Aorta (tissue), 5 donors: ENCODE measurements around the gene RILPL2. TPM values are rescaled to one million over a fixed set of nuclear protein-coding genes. Genes with fewer than 3 reads are reported as not detected.

Source experiments
- ATAC-seq: fragments of 200-7000 bp; cut with Tn5 transposase; one replicate; pipeline ENCODE4 v1.9.1; 2022; ENCODE audit warnings: moderate library complexity; ENCODE audit not compliant: low FRiP score
- DNase-seq, 2 donors: peaks; one replicate each; pipeline ENCODE4 v3.0.0-alpha.2; 2020
- H3K27ac ChIP-seq, 2 donors: one replicate each; pipeline ENCODE4 v1.5.1; 2013; ENCODE audit warnings: low read length in 2 of 2, mild to moderate bottlenecking in 2 of 2, moderate library complexity in 2 of 2, control low read depth in 1 of 2, inconsistent platforms in 1 of 2, low read depth in 1 of 2
- H3K27me3 ChIP-seq, 2 donors: one replicate each; pipeline ENCODE4 v1.6.1; 2013; ENCODE audit warnings: control low read depth in 1 of 2, low read length in 1 of 2, mild to moderate bottlenecking in 1 of 2, moderate library complexity in 1 of 2; ENCODE audit not compliant: insufficient read depth in 2 of 2, control insufficient read depth in 1 of 2
- H3K36me3 ChIP-seq, 2 donors: one replicate each; pipeline ENCODE4 v1.6.1; 2013; ENCODE audit warnings: control low read depth in 1 of 2, low read length in 1 of 2, mild to moderate bottlenecking in 1 of 2; ENCODE audit not compliant: insufficient read depth in 2 of 2, control insufficient read depth in 1 of 2
- H3K4me1 ChIP-seq, 2 donors: one replicate each; pipeline ENCODE4 v1.6.1; 2013; ENCODE audit warnings: low read length in 2 of 2, control low read depth in 1 of 2, mild to moderate bottlenecking in 1 of 2, moderate library complexity in 1 of 2; ENCODE audit not compliant: insufficient read depth in 2 of 2, control insufficient read depth in 1 of 2
- H3K4me3 ChIP-seq, 2 donors: one replicate each; pipeline ENCODE4 v1.5.1; 2013; ENCODE audit warnings: low read length in 2 of 2, control low read depth in 1 of 2, mild to moderate bottlenecking in 1 of 2
- H3K9me3 ChIP-seq: one replicate; pipeline ENCODE4 v1.6.1; 2013; ENCODE audit warnings: mild to moderate bottlenecking, low read length; ENCODE audit not compliant: control insufficient read depth
- WGBS, 2 donors: extraction: QIAGEN DNeasy Blood & Tissue Kit; methylation state at CpG; one replicate each; pipeline ENCODE4 v1.1.7; 2013; 5-methylcytosine and 5-hydroxymethylcytosine counted together
- intact Hi-C, 2 donors: fragments of 100-400 bp; cut with DNase I; formaldehyde crosslinking; loops; one replicate each; pipeline versions ENCODE4 v1.14.2 to v1.15.0; 2022
- polyA plus RNA-seq, 2 donors: library from polyadenylated mRNA; stranded (reverse); fragments of 200-250 nt; gene quantifications; one replicate each; pipeline ENCODE4 v1.2.3, GENCODE V29; 2013
- total RNA-seq, 2 donors: library from RNA; stranded (reverse); fragmentation: NEBNext Ultra II Directional; extraction: Animal tissue kit (Norgen Biotek cat#: 25700); gene quantifications; one replicate each; pipeline ENCODE4 v1.2.1, GENCODE V29; 2021
- donor health status: healthy with polysubstance abuse.
- donor health status: Bipolar disorder and iron deficiency.
- donor health status: DM: no; HTN: no; CAD: no.
- donor health status: DM: no; HTN: no; CAD: no.
- donor health status: DM: yes; HTN: yes; CAD: no.

RILPL2 gene
- total and polyA plus RNA-seq, 4 donors, result 12.6 to 25.3 (median 16.5) TPM

- peak overlapping the region; percentile 46 to 58 for H3K27ac ChIP-seq
- peak; percentile 9 for ATAC-seq
- WGBS, 2 donors, result 42% methylated on average over 11 of the region's 11 CpGs
Measured at GRCh38 chr12:123478069-123478468, 41.6 kb upstream of the RILPL2 start.

GRCh38 chr12:123475246-123475703 is 38.8 kb upstream of the RILPL2 start:
- WGBS, 2 donors, result 70 to 80% methylated on average over 15 of the region's 15 CpGs
- no peaks in the 10 kb centered on the region for H3K27me3 ChIP-seq
- peak in 1 of 2 donors; percentile 14 for DNase-seq
- no peak for ATAC-seq
- intact Hi-C loops, result loop anchor here in 1 of 2 donors (10.0 kb wide), 1 partner anchor 80 kb away; no protein-coding TSS in a partner anchor
- H3K36me3 ChIP-seq, result peaks cover 4 to 8% of the 10 kb centered on the region in 2 donors
- H3K27ac ChIP-seq, result peak overlapping the region; percentile 72 to 79
- H3K9me3 ChIP-seq, result no peaks in the 10 kb centered on the region
- peaks cover 0 to 6% of the 10 kb centered on the region in 2 donors for H3K4me1 ChIP-seq
- H3K4me3 ChIP-seq, result no peak overlapping the region

More at GRCh38 chr12:123478069-123478468, 41.6 kb upstream of the RILPL2 start:
- intact Hi-C loops, result loop anchor here (1.0 to 10.0 kb wide), 4 partner anchors 41 to 104 kb away; partner anchors contain the start of gene RILPL2 (in 1 of the 2)
- H3K27me3 ChIP-seq, result no peaks in the 10 kb centered on the region
- peaks cover 0 to 6% of the 10 kb centered on the region in 2 donors for H3K4me1 ChIP-seq
- H3K9me3 ChIP-seq, result no peaks in the 10 kb centered on the region
- peak in 1 of 2 donors; percentile 44 for DNase-seq
- no peak overlapping the region for H3K4me3 ChIP-seq
- no peaks in the 10 kb centered on the region for H3K36me3 ChIP-seq

- intact Hi-C loops, result loop anchor here in 1 of 2 donors (10.0 kb wide), 1 partner anchor 80 kb away; no protein-coding TSS in a partner anchor
- WGBS, 2 donors, result 29 to 33% methylated on average over 13 of the region's 13 CpGs
- no peaks in the 10 kb centered on the region for H3K9me3 ChIP-seq
- no peak overlapping the region for H3K4me3 ChIP-seq
- no peaks in the 10 kb centered on the region for H3K27me3 ChIP-seq
- peaks cover 4 to 8% of the 10 kb centered on the region in 2 donors for H3K36me3 ChIP-seq
- DNase-seq (peak in 1 of 2 donors; percentile 12), ATAC-seq (no peak)
- H3K27ac ChIP-seq, result peak overlapping the region; percentile 72 to 79
- H3K4me1 ChIP-seq, result peaks cover 0 to 5% of the 10 kb centered on the region in 2 donors
Measured at GRCh38 chr12:123474485-123475245, 38.2 kb upstream of the RILPL2 start.

- Histone ChIP-seq H3K9me3 (no peaks in the 10 kb centered on the region), H3K4me1 (peaks cover 0 to 3% of the 10 kb centered on the region in 2 donors), H3K27ac (no peak overlapping the region), H3K4me3 (no peak overlapping the region), H3K27me3 (no peaks in the 10 kb centered on the region), H3K36me3 (peaks cover 4 to 8% of the 10 kb centered on the region in 2 donors)
- intact Hi-C loops, result loop anchor here in 1 of 2 donors (10.0 kb wide), 1 partner anchor 78 kb away; no protein-coding TSS in a partner anchor
- no peak for ATAC-seq
- 84 to 88% methylated on average over 12 of the region's 12 CpGs for WGBS, 2 donors
- peak in 1 of 2 donors; percentile 30 for DNase-seq
Measured at GRCh38 chr12:123472438-123472849, 36.0 kb upstream of the RILPL2 start.

GRCh38 chr12:123471374-123472068 is 35.0 kb upstream of the RILPL2 start:
- WGBS, 2 donors, result 71 to 76% methylated on average over 8 of the region's 8 CpGs
- no peak overlapping the region for H3K27ac ChIP-seq
- H3K9me3 ChIP-seq, result no peaks in the 10 kb centered on the region
- DNase-seq (peak in 1 of 2 donors; percentile 34), ATAC-seq (no peak)
- intact Hi-C loops, result loop anchor here in 1 of 2 donors (10.0 kb wide), 1 partner anchor 77 kb away; no protein-coding TSS in a partner anchor
- peaks cover 0 to 3% of the 10 kb centered on the region in 2 donors for H3K4me1 ChIP-seq
- H3K27me3 ChIP-seq, result no peaks in the 10 kb centered on the region
- no peak overlapping the region for H3K4me3 ChIP-seq
- peaks cover 4 to 8% of the 10 kb centered on the region in 2 donors for H3K36me3 ChIP-seq

- 93 to 98% methylated on average over 2 of the region's 2 CpGs for WGBS, 2 donors
- DNase-seq, result peak in 1 of 2 donors; percentile 21
- Histone ChIP-seq H3K27me3 (no peaks in the 10 kb centered on the region), H3K4me3 (no peak overlapping the region), H3K9me3 (no peaks in the 10 kb centered on the region), H3K4me1 (peaks cover 0 to 3% of the 10 kb centered on the region in 2 donors), H3K36me3 (peaks cover 4 to 9% of the 10 kb centered on the region in 2 donors), H3K27ac (no peak overlapping the region)
- intact Hi-C loops, result loop anchor here in 1 of 2 donors (10.0 kb wide), 1 partner anchor 75 kb away; no protein-coding TSS in a partner anchor
- no peak for ATAC-seq
Measured at GRCh38 chr12:123469978-123470377, 33.5 kb upstream of the RILPL2 start.

- Histone ChIP-seq H3K36me3 (peaks cover 4 to 9% of the 10 kb centered on the region in 2 donors), H3K27ac (no peak overlapping the region), H3K4me3 (no peak overlapping the region), H3K27me3 (no peaks in the 10 kb centered on the region), H3K9me3 (no peaks in the 10 kb centered on the region), H3K4me1 (peaks cover 0 to 3% of the 10 kb centered on the region in 2 donors)
- no peak for ATAC-seq
- DNase-seq, result no peak
- intact Hi-C loops, result no loop called here
- WGBS, 2 donors, result 29 to 43% methylated on average over 1 of the region's 1 CpG
Measured at GRCh38 chr12:123468786-123469185, 32.3 kb upstream of the RILPL2 start.

- peaks cover 0 to 2% of the 10 kb centered on the region in 2 donors for H3K36me3 ChIP-seq
- DNase-seq (peak in 1 of 2 donors; percentile 19), ATAC-seq (no peak)
- no peak overlapping the region for H3K4me3 ChIP-seq
- H3K9me3 ChIP-seq, result no peaks in the 10 kb centered on the region
- no peak overlapping the region for H3K27ac ChIP-seq
- 47 to 53% methylated on average over 4 of the region's 4 CpGs for WGBS, 2 donors
- no peaks in the 10 kb centered on the region for H3K27me3 ChIP-seq
- intact Hi-C loops, result no loop called here
- peaks cover 0 to 3% of the 10 kb centered on the region in 2 donors for H3K4me1 ChIP-seq
Measured at GRCh38 chr12:123465084-123465483, 28.6 kb upstream of the RILPL2 start.
